Heart left ventricle (tissue), 16 donors: ENCODE measurements around the gene TTLL5. TPM values are rescaled to one million over a fixed set of nuclear protein-coding genes. Genes with fewer than 3 reads are reported as not detected.

Experiments used
- ATAC-seq, 4 donors: fragments of 200-7000 bp; cut with Tn5 transposase; one replicate each; pipeline ENCODE4 v1.9.1; 2020 to 2022; ENCODE audit warnings: moderate library complexity in 4 of 4, mild to moderate bottlenecking in 3 of 4, moderate number of reproducible peaks in 1 of 4
- DNase-seq, 5 donors: peaks; one replicate each; pipeline ENCODE4 v3.0.0-alpha.2; 2020
- H3K27ac ChIP-seq, 12 donors: fragments of 200-600 bp; sonication (generic) in 4 of 12; one replicate each; pipeline versions ENCODE4 v1.5.0 to v1.8.0; 2016 to 2022; ENCODE audit warnings: mild to moderate bottlenecking in 2 of 12
- H3K27me3 ChIP-seq, 9 donors: fragments of 200-600 bp; sonication (generic) in 2 of 9; one replicate each; pipeline versions ENCODE4 v1.5.1 to v1.8.0; 2016 to 2022; ENCODE audit warnings: mild to moderate bottlenecking in 3 of 9
- H3K36me3 ChIP-seq, 9 donors: fragments of 200-600 bp; sonication (generic) in 2 of 9; one replicate each; pipeline versions ENCODE4 v1.5.0 to v1.8.0; 2018 to 2022; ENCODE audit warnings: mild to moderate bottlenecking in 2 of 9
- H3K4me1 ChIP-seq, 12 donors: fragments of 200-600 bp; sonication (generic) in 4 of 12; one replicate each; pipeline versions ENCODE4 v1.5.0 to v1.8.0; 2016 to 2022; ENCODE audit warnings: mild to moderate bottlenecking in 3 of 12
- H3K4me3 ChIP-seq, 12 donors: fragments of 200-600 bp; sonication (generic) in 4 of 12; one replicate each; pipeline versions ENCODE4 v1.5.0 to v1.8.0; 2017 to 2022; ENCODE audit warnings: mild to moderate bottlenecking in 9 of 12, moderate library complexity in 4 of 12
- H3K9me3 ChIP-seq, 12 donors: fragments of 200-600 bp; sonication (generic) in 4 of 12; one replicate each; pipeline versions ENCODE4 v1.5.0 to v1.8.0; 2016 to 2022; ENCODE audit warnings: mild to moderate bottlenecking in 1 of 12
- CTCF ChIP-seq, 12 donors: fragments of 200-600 bp; sonication (generic) in 4 of 12; IDR thresholded peaks; one replicate each; pipeline versions ENCODE4 v1.5.0 to v1.8.0; 2018 to 2022; ENCODE audit warnings: antibody characterized with exemption in 12 of 12, mild to moderate bottlenecking in 5 of 12
- POLR2A ChIP-seq, 2 donors: fragments of 450-650 bp; IDR thresholded peaks; one replicate each; pipeline ENCODE4 v1.6.1; 2017; ENCODE audit warnings: antibody characterized with exemption in 2 of 2, mild to moderate bottlenecking in 2 of 2, moderate library complexity in 2 of 2
- WGBS, 4 donors: extraction: QIAGEN DNeasy Blood & Tissue Kit in 2 of 4; methylation state at CpG; one replicate each; pipeline versions ENCODE4 v1.1.5 to v1.1.7; 2013 to 2018; 5-methylcytosine and 5-hydroxymethylcytosine counted together
- intact Hi-C, 10 donors: fragments of 100-400 bp; cut with DNase I; formaldehyde crosslinking; loops; one replicate each; pipeline versions ENCODE4 v1.11.1 to v1.14.2; 2022
- polyA plus RNA-seq, 2 donors: library from polyadenylated mRNA; stranded (reverse); fragments of 200-250 nt; gene quantifications; one replicate each; pipeline ENCODE4 v1.2.3, GENCODE V29; 2013
- total RNA-seq, 9 donors: library from RNA; depleted of rRNA in 2 of 9; stranded (reverse); fragments of >200 nt in 2 of 9; fragmentation: NEBNext Ultra II Directional in 3 of 9; extraction: Animal tissue kit (Norgen Biotek cat#: 25700) in 3 of 9; gene quantifications; one replicate each; pipeline versions ENCODE4 v1.1.0 to v1.2.4, GENCODE V29; 2016 to 2023
- donor health status: ischemic (EF 13 %, LVEDD 7.1; RV severe dilation, severe dysfunction).
- donor health status: healthy with polysubstance abuse.
- donor health status: DM: no; HTN: yes; CAD: no.
- donor health status: DM: no; HTN: no; CAD: no.
- donor health status: ischemic (EF 25% LVEDD 6.9; RV normal size, moderate dysfunction).
- donor health status: ischemic (EF 25% LVEDD 5.7; RV mildly dilated, moderate dysfunction).
- donor health status: healthy.
- donor health status: DM: yes; HTN: yes; CAD: no.
- donor health status: ischemic (EF 35%, LVEDD 5.7; RV mildly dilated, moderate dysfunction).
- donor health status: nonischemic (EF 11% LVEDD 7.7; RV severe dilation, severe dysfunction).
- donor health status: DM: yes; HTN: yes; CAD: no.
- donor health status: PGD.
- donor health status: ischemic (EF 29% LVEDD 5.4; RV normal size, mild dysfunction).
- donor health status: nonischemic (EF 23%, LVEDD 6.1; RV moderate dilation, normal function).

Gene TTLL5
- total and polyA plus RNA-seq, 11 donors = 6.2 to 24.6 (median 15.8) TPM

- TF ChIP-seq CTCF (IDR thresholded peaks at IDR 0.05) = no peak
- no peak for TF ChIP-seq POLR2A (IDR thresholded peaks at IDR 0.05)
- no peaks in the 10 kb centered on the region for H3K27me3 ChIP-seq
- intact Hi-C loops = loop anchor here (1.0 to 10.0 kb wide), 9 partner anchors 69 to 203 kb away; partner anchors contain the start of gene TGFB3 (in 4 of the 10)
- peaks cover 0 to 26% (median 7%) of the 10 kb centered on the region in 12 donors for H3K4me1 ChIP-seq
- DNase-seq = no peak
- peaks cover 0 to 8% (median 0%) of the 10 kb centered on the region in 9 donors for H3K36me3 ChIP-seq
- H3K9me3 ChIP-seq = no peaks in the 10 kb centered on the region
- H3K4me3 ChIP-seq = no peak overlapping the region
- WGBS, 4 donors = 91 to 96% (median 95%) methylated on average over 4 of the region's 4 CpGs
- ATAC-seq = no peak
- no peak overlapping the region for H3K27ac ChIP-seq
Observed at GRCh38 chr14:75907756-75908359, 246.8 kb downstream of the TTLL5 start.

- H3K4me1 ChIP-seq = peaks cover 0 to 26% (median 7%) of the 10 kb centered on the region in 12 donors
- TF ChIP-seq POLR2A (IDR thresholded peaks at IDR 0.05) = no peak
- TF ChIP-seq CTCF (IDR thresholded peaks at IDR 0.05) = no peak
- no peak for DNase-seq
- H3K9me3 ChIP-seq = no peaks in the 10 kb centered on the region
- H3K27ac ChIP-seq = no peak overlapping the region
- intact Hi-C loops = loop anchor here in 9 of 10 donors (2.0 to 10.0 kb wide), 7 partner anchors 68 to 205 kb away; partner anchors contain the start of gene TGFB3 (in 1 of the 9)
- ATAC-seq = no peak
- WGBS, 4 donors = 90 to 94% (median 92%) methylated on average over 3 of the region's 3 CpGs
- H3K27me3 ChIP-seq = no peaks in the 10 kb centered on the region
- H3K4me3 ChIP-seq = no peak overlapping the region
- H3K36me3 ChIP-seq = peaks cover 0 to 8% (median 0%) of the 10 kb centered on the region in 9 donors
Observed at GRCh38 chr14:75909630-75910029, 248.6 kb downstream of the TTLL5 start.

DNA sequence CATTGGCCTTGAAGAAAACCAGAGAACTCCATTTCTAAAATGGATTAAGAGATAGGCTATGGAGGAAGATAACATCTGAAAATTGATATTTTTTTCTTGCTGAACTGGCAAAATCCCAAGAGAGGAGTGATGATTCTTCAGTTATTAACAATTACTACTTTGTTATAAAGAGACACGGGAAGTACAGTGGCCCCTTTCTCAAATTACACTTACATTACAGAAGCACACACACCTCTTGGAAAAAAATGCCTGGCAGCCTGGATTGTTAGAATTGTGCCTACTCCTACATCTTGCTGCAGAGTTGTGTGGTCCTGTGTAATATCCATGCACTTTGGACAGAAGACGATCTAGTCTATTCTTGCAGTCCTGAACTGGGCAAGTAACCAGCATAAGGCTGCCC lies 249.0 kb downstream of the TTLL5 start:
- TF ChIP-seq POLR2A (IDR thresholded peaks at IDR 0.05) = no peak
- no peak for TF ChIP-seq CTCF (IDR thresholded peaks at IDR 0.05)
- H3K27me3 ChIP-seq = no peaks in the 10 kb centered on the region
- intact Hi-C loops = no loop called here
- WGBS, 4 donors = 79 to 88% (median 87%) methylated on average over 2 of the region's 2 CpGs
- H3K4me3 ChIP-seq = no peak overlapping the region
- DNase-seq (no peak), ATAC-seq (no peak)
- H3K27ac ChIP-seq = no peak overlapping the region
- no peaks in the 10 kb centered on the region for H3K9me3 ChIP-seq
- H3K4me1 ChIP-seq = peaks cover 0 to 23% (median 7%) of the 10 kb centered on the region in 12 donors
- peaks cover 0 to 8% (median 0%) of the 10 kb centered on the region in 9 donors for H3K36me3 ChIP-seq

- 50 to 61% (median 59%) methylated on average over 7 of the region's 7 CpGs for WGBS, 4 donors
- ATAC-seq (peak in 1 of 4 donors; percentile 41), DNase-seq (no peak)
- Histone ChIP-seq H3K27ac (no peak overlapping the region), H3K27me3 (no peaks in the 10 kb centered on the region), H3K4me1 (peaks cover 0 to 10% (median 0%) of the 10 kb centered on the region in 12 donors), H3K4me3 (no peak overlapping the region), H3K9me3 (no peaks in the 10 kb centered on the region), H3K36me3 (peaks cover 0 to 8% (median 0%) of the 10 kb centered on the region in 9 donors)
- intact Hi-C loops = no loop called here
- TF ChIP-seq POLR2A (IDR thresholded peaks at IDR 0.05) (no peak), CTCF (IDR thresholded peaks at IDR 0.05) (no peak)
Observed at GRCh38 chr14:75911883-75912282, 250.8 kb downstream of the TTLL5 start.
